ENCODE results near the gene ITIH1.
"Not testable (repeated sequence)": the region's sequence is repeated elsewhere in the genome, so short reads cannot be mapped to it uniquely, and the experiment has no call there.

DNA sequence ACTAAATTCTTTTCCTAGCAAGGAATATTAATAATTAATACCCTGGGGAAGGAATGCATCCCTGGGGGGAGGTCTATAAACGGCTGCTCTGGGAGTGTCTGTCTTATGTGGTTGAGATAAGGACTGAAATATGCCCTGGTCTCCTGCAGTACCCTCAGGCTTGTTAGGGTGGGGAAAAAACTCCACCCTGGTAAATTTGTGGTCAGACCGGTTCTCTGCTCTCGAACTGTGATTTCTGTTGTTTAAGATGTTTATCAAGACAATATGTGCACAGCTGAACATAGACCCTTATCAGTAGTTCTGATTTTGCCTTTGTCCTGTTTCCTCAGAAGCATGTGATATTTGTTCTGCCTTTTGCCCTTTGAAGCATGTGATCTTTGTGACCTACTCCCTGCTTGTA lies 48.6 kb upstream of the ITIH1 start:
- TF ChIP-seq, protein P1, sequence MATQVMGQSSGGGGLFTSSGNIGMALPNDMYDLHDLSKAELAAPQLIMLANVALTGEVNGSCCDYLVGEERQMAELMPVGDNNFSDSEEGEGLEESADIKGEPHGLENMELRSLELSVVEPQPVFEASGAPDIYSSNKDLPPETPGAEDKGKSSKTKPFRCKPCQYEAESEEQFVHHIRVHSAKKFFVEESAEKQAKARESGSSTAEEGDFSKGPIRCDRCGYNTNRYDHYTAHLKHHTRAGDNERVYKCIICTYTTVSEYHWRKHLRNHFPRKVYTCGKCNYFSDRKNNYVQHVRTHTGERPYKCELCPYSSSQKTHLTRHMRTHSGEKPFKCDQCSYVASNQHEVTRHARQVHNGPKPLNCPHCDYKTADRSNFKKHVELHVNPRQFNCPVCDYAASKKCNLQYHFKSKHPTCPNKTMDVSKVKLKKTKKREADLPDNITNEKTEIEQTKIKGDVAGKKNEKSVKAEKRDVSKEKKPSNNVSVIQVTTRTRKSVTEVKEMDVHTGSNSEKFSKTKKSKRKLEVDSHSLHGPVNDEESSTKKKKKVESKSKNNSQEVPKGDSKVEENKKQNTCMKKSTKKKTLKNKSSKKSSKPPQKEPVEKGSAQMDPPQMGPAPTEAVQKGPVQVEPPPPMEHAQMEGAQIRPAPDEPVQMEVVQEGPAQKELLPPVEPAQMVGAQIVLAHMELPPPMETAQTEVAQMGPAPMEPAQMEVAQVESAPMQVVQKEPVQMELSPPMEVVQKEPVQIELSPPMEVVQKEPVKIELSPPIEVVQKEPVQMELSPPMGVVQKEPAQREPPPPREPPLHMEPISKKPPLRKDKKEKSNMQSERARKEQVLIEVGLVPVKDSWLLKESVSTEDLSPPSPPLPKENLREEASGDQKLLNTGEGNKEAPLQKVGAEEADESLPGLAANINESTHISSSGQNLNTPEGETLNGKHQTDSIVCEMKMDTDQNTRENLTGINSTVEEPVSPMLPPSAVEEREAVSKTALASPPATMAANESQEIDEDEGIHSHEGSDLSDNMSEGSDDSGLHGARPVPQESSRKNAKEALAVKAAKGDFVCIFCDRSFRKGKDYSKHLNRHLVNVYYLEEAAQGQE (IDR thresholded peaks at IDR 0.05; ENCODE audit: insufficient read depth in 1 of 2, low read depth in 2 of 2, low read length in 1 of 2) = not testable (repeated sequence)
- TF ChIP-seq, protein P2, sequence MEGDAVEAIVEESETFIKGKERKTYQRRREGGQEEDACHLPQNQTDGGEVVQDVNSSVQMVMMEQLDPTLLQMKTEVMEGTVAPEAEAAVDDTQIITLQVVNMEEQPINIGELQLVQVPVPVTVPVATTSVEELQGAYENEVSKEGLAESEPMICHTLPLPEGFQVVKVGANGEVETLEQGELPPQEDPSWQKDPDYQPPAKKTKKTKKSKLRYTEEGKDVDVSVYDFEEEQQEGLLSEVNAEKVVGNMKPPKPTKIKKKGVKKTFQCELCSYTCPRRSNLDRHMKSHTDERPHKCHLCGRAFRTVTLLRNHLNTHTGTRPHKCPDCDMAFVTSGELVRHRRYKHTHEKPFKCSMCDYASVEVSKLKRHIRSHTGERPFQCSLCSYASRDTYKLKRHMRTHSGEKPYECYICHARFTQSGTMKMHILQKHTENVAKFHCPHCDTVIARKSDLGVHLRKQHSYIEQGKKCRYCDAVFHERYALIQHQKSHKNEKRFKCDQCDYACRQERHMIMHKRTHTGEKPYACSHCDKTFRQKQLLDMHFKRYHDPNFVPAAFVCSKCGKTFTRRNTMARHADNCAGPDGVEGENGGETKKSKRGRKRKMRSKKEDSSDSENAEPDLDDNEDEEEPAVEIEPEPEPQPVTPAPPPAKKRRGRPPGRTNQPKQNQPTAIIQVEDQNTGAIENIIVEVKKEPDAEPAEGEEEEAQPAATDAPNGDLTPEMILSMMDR (IDR thresholded peaks at IDR 0.05) = not testable (repeated sequence)
- TF ChIP-seq POLR2AphosphoS5 (IDR thresholded peaks at IDR 0.05; ENCODE audit: low read depth, low read length) = not testable (repeated sequence)

Data from Panc1 (cell line).